Limb (tissue), 2 donors: ENCODE measurements around the gene AMMECR1L.
"Not testable (repeated sequence)": the region's sequence is repeated elsewhere in the genome, so short reads cannot be mapped to it uniquely, and the experiment has no call there.

ENCODE experiments used
- DNase-seq, 2 donors: peaks; one replicate each; pipeline ENCODE4 v3.0.0-alpha.2; 2016; ENCODE audit errors: extremely low spot score in 2 of 2

AMMECR1L gene

DNA sequence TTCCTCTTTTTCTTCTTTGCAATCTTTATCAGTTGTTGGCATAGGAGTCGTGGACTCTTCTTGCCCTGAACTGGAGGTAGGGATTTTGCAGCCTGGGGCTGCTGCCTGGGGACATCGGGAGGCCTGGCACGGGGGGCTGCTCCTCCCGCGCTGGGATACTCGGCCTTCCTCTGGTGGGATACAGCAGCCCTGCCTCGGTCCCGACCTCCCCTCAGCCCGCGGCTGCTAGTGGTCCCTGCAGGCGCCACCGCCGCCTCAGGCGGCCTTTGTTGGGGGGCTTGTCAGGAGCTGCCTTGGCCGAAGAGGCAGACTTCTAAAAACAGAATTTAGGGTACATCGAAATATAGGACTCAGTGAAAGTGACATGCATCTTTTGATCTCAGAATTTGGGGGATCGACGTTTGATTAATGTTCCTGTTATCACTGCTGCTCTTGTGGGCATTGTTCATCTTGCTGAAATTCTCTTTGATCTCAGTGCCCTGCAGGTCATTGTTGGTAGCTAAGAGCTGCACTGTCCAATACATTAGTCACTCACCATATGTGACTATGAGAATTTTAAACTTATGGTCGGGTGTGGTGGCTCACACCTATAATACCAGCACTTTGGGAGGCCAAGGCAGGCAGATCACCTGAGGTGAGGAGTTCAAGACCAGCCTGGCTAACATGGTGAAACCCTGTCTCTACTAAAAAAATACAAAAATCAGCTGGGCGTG lies 44.1 kb downstream of the AMMECR1L start:
- no peak for DNase-seq

DNA sequence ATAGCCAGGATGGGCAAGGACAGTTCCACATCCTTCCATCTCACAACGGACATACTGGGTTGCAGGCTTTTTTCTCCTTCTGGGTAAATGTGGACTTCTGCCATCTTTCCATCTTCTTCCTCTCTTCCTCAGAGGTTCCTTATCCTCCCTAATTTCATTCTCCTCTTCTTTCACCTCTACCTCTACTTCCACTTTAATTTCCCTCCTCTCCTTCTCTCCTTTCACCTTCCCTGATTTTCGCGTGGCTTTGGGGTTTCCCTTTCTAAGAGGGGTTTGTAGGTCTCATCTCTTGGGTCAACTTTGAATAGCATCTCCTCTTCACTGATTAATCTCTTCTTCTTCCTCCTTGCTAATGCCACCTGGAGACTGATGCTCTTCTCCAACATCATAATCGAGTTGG lies 44.9 kb downstream of the AMMECR1L start:
- DNase-seq, result no peak

DNA sequence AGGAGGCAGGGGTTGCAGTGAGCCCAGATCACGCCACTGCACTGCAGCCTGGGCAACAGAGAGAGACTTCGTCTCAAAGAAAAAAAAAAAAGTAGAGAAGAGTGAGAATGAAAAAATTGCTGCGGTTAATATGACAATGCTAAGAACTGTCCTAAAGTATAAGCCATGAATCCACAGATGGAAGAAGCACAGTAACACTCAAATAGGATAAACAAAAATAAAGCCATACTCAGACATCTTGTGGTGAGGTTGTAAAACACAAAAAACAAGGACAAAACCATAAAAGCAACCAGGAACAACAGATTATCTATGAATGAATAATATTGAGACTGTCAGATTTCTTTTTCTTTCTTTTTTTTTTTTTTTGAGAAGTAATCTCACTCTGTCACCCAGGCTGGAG lies 50.8 kb downstream of the AMMECR1L start:
- no peak for DNase-seq

DNA sequence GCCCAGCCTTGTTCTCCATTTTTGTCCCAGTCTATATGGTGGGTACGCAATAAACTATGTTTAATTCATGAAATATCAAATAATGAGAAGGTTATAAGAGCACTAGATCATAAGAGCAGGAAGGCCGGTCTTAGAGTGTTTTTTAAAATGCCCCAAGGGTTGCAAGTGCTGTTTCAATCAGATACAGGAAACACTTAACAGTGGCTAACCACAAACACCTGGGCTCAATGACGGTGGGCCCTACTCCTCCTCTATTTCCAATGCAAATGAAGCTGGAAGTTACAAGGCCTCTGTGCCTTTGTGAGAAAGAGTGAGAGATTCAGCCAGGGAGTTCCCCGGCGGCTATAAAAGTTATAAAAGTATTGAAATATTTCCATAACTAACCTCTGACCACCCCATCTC lies 55.9 kb downstream of the AMMECR1L start:
- no peak for DNase-seq

DNA sequence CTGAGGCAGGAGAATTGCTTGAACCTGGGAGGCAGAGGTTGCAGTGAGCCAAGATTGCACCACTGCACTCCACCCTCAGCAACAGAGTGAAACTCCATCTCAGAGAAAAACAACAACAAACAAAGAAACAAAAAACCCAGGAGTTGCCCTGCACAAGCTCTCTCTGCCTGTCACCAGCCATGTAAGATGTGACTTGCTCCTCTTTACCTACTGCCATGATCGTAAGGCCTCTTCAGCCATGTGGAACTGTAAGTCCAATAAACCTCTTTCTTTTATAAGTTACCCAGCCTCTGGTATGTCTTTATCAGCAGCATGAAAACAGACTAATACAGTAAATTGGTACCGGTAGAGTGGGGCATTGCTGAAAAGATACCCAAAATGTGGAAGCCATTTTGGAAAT lies 59.0 kb downstream of the AMMECR1L start:
- not testable (repeated sequence) for DNase-seq

DNA sequence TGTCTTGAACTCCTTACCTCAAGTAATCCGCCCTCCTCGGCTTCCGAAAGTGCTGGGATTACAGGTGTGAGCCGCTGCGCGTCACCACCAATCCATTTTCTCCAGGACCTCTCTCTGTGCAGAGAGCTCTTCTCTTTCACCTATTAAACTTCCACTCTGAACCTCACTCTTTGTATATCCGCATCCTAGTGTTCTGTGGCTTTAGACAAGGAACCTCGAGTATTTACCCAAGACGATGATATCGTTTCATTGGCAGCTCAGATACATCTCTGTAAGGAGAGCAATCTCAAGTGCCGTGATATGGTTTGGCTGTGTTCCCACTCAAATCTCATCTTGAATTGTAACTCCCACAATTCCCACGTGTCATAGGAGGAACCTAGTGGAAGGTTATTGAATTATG lies 59.7 kb downstream of the AMMECR1L start:
- DNase-seq, result no peak

DNA sequence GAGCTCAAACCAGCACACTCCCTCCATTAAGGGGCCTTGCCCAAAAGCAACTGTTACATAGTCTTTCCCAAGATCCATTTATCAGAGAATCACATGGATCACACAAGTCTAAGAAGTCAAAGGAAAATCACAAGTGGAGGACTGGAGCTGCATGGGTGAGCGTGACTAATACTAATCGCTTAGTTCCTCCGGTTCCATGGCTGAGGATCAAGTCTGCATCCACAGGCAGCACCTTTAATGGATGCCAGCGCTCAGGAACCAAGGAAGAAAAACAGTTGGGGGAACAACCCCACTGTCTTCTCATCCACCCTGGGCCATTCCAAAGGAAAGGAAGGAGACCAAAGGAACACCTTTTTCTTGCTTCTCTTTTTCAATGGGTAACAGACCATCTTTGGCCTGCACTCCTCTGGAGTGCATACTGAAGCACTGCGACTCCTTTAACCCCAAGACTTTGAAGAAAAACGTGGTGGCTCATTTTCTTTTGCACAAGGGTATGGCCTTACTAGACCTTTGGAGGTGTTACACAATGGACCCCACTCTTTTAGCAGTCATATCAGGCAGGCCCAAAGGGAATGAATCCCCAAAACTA lies 65.6 kb downstream of the AMMECR1L start:
- no peak for DNase-seq

DNA sequence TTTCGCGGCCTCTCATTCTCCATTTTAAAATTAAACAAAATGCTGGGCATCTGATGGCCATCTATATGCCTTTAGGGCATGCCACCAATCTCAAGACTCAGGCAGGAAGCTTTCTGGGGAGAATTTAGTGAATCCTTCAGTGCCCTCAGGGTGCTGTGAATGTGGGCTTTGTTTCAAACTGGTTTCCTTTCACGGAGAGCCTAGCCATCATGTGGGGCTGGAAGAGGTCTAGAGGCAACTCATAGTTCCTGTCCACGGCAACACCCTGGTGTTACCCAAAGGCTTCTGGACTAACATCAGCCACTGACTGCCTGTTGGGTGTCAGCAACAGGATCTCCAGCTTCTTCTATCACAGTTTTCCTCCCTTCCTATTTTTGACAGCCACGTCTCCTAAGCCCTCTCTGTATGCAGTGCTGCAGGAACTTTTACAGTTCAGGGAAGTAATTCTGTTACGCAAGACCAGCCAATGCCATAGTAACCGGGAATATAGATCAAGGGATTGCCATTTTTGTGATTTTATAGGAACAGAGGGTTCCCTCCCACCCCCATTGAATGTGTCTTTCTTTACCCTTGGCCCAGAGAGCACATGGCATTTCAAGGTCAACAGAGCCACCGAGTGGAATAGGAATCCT lies 66.8 kb downstream of the AMMECR1L start:
- no peak for DNase-seq

DNA sequence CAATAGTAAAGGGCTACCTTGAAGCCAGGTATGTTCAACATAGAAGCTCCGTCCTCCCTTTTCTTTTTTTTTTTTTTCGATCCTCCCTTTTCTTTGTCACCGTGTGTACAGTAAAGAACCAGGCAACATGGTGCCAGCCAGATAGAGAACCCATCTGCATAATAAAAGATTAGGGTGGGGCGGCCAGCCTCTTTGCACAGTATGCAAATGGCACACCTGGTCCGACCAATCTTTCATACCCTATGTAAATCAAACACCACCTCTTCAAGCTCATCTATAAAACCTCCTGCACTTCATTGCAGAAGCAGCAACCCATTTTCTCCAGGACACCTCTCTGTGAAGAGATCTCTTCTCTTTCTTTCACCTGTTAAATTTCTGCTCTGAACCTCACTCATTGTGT lies 67.5 kb downstream of the AMMECR1L start:
- DNase-seq, result no peak

DNA sequence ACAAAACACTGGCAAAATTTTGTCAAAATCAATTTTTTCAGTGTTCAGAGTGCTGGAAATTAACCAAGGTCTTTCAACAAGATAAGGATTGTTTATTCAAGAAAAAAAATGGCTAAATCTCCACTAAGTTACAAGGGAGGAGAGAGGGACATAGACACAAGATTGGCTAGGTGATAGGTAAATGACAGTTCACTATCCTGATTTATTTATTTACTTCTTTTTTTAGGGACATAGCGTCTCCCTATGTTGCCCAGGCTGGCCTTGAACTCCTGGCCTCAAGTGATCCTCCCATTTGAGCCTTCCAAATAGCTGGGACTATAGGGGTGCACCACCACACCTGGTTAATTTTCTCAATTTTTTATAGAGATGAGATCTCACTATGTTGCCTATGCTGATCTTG lies 71.1 kb downstream of the AMMECR1L start:
- no peak for DNase-seq

DNA sequence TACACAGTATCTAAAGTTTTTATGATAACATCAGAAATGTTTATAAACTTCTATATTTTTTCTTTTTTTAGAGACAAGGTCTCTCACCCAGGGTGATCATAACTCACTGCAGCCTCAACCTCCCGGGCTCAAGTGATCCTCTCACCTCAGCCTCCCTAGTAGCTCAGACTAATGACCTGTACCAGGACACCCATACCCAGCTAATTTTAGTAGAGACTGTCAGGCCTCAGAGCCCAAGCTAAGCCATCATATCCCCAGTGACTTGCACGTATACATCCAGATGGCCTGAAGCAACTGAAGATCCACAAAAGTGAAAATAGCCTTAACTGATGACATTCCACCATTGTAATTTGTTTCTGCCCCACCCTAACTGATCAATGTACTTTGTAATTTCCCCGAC lies 73.3 kb downstream of the AMMECR1L start:
- DNase-seq, result not testable (repeated sequence)
